Mesenchymal stem cell (in vitro differentiated cells and primary cell): ENCODE results near the gene RAB29.

Source experiments
- DNase-seq: peaks from one replicate; pipeline ENCODE4 v3.0.0-alpha.2; 2013
- H2AFZ ChIP-seq: one replicate; pipeline ENCODE4 v1.6.1; 2013; ENCODE audit warnings: low read depth, mild to moderate bottlenecking, control low read depth, inconsistent platforms, low read length, moderate library complexity
- H2AK5ac ChIP-seq: 2 replicates; pipeline ENCODE4 v1.6.1; 2013; ENCODE audit warnings: low read length, moderate library complexity, mild to moderate bottlenecking, inconsistent platforms; ENCODE audit not compliant: severe bottlenecking
- H2BK120ac ChIP-seq: one replicate; pipeline ENCODE4 v1.6.1; 2013; ENCODE audit warnings: low read depth, mild to moderate bottlenecking, inconsistent platforms, low read length, moderate library complexity
- H2BK12ac ChIP-seq, 2 experiments: one replicate each; pipeline ENCODE4 v1.6.1; 2013; ENCODE audit warnings: inconsistent platforms in 2 of 2, low read length in 2 of 2, mild to moderate bottlenecking in 2 of 2, moderate library complexity in 2 of 2, control low read depth in 1 of 2
- H2BK15ac ChIP-seq: one replicate; pipeline ENCODE4 v1.6.1; 2013; ENCODE audit warnings: mild to moderate bottlenecking, low read depth, inconsistent platforms; ENCODE audit not compliant: poor library complexity, severe bottlenecking
- H2BK5ac ChIP-seq: 2 replicates; pipeline ENCODE4 v1.6.1; 2013; ENCODE audit warnings: low read depth, mild to moderate bottlenecking, low read length, control low read depth, inconsistent platforms; ENCODE audit not compliant: poor library complexity, severe bottlenecking
- H3K14ac ChIP-seq, 2 experiments: one replicate each; pipeline ENCODE4 v1.6.1; 2013; ENCODE audit warnings: inconsistent platforms in 2 of 2, low read length in 2 of 2, control low read depth in 1 of 2, mild to moderate bottlenecking in 1 of 2, moderate library complexity in 1 of 2
- H3K18ac ChIP-seq, 2 experiments: one replicate each; pipeline ENCODE4 v1.6.1; 2013; ENCODE audit warnings: inconsistent platforms in 2 of 2, low read length in 2 of 2, control low read depth in 1 of 2, low read depth in 1 of 2, mild to moderate bottlenecking in 1 of 2
- H3K23ac ChIP-seq, 2 experiments: one replicate each; pipeline ENCODE4 v1.6.1; 2013; ENCODE audit warnings: inconsistent platforms in 2 of 2, low read length in 2 of 2, mild to moderate bottlenecking in 2 of 2, moderate library complexity in 2 of 2, control low read depth in 1 of 2
- H3K27ac ChIP-seq: 2 replicates; pipeline ENCODE4 v1.5.1; 2013; ENCODE audit warnings: mild to moderate bottlenecking, moderate library complexity, low read length, control low read depth, inconsistent platforms; ENCODE audit not compliant: poor library complexity, severe bottlenecking
- H3K27me3 ChIP-seq, 2 experiments: 2 replicates each; pipeline versions ENCODE4 v1.6.1 to v1.7.0; 2013; ENCODE audit warnings: low read length in 2 of 2, mild to moderate bottlenecking in 2 of 2, moderate library complexity in 2 of 2, control low read depth in 1 of 2, inconsistent platforms in 1 of 2; ENCODE audit not compliant: control insufficient read depth in 1 of 2, insufficient read depth in 1 of 2
- H3K36me3 ChIP-seq, 2 experiments: 2 replicates each; pipeline versions ENCODE4 v1.6.1 to v1.7.0; 2013; ENCODE audit warnings: low read length in 2 of 2, control low read depth in 1 of 2, inconsistent platforms in 1 of 2, low read depth in 1 of 2, mild to moderate bottlenecking in 1 of 2; ENCODE audit not compliant: insufficient read depth in 2 of 2, control insufficient read depth in 1 of 2
- H3K4ac ChIP-seq, 2 experiments: one replicate each; pipeline ENCODE4 v1.6.1; 2013; ENCODE audit warnings: inconsistent platforms in 2 of 2, low read length in 2 of 2, mild to moderate bottlenecking in 2 of 2, moderate library complexity in 2 of 2, control low read depth in 1 of 2, low read depth in 1 of 2
- H3K4me1 ChIP-seq: 2 replicates; pipeline ENCODE4 v1.6.1; 2013; ENCODE audit warnings: low read depth, low read length, control low read depth; ENCODE audit not compliant: control insufficient read depth, insufficient read depth
- H3K4me2 ChIP-seq: 2 replicates; pipeline ENCODE4 v1.6.1; 2013; ENCODE audit warnings: low read length, mild to moderate bottlenecking, inconsistent platforms; ENCODE audit not compliant: poor library complexity, severe bottlenecking
- H3K4me3 ChIP-seq, 2 experiments: 2 replicates each; pipeline versions ENCODE4 v1.5.1 to v1.7.0; 2013; ENCODE audit warnings: low read length in 2 of 2, mild to moderate bottlenecking in 2 of 2, control low read depth in 1 of 2, low read depth in 1 of 2; ENCODE audit not compliant: insufficient read depth in 1 of 2
- H3K79me1 ChIP-seq: replicated peaks from 2 replicates; pipeline ENCODE4 v1.6.1; 2013; ENCODE audit warnings: mild to moderate bottlenecking, control low read depth, low read length, inconsistent platforms; ENCODE audit not compliant: poor library complexity, severe bottlenecking
- H3K9ac ChIP-seq: 2 replicates; pipeline ENCODE4 v1.7.0; 2013; ENCODE audit warnings: mild to moderate bottlenecking, low read length, moderate library complexity
- H3K9me3 ChIP-seq: 2 replicates; pipeline ENCODE4 v1.7.0; 2013; ENCODE audit warnings: mild to moderate bottlenecking, low read length; ENCODE audit not compliant: control insufficient read depth
- H4K8ac ChIP-seq: one replicate; pipeline ENCODE4 v1.6.1; 2013; ENCODE audit warnings: inconsistent platforms, mild to moderate bottlenecking, low read length, moderate library complexity
- H4K91ac ChIP-seq: one replicate; pipeline ENCODE4 v1.6.1; 2013; ENCODE audit warnings: mild to moderate bottlenecking, low read length, inconsistent platforms
- whole genome bisulfite sequencing: methylation state at CpG from one replicate; pipeline ENCODE4 v1.1.7; 2013; ENCODE audit warnings: mixed read lengths; 5-methylcytosine and 5-hydroxymethylcytosine counted together

The RAB29 gene

DNA sequence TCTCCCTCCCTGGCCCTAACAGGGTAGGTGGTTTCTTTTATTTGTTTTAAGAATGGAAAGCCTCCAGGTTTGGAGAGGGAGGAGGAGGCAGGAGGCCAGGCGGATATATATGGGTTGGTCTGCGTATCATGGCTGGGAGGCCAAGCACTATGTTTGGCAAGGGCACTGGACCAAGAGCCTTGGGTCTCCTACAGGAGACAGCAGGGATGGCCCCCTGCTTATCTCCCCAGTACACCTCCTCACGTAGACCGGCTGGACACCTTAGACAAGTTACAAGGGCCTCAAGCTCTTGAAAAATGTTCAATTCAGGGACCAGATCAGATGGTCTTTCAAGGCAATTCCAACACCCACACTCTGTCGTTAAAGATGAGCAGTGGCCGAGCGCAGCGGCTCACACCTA lies 26.8 kb upstream of the RAB29 start:
- Histone ChIP-seq H3K27me3 (no peaks in the 10 kb centered on the region), H2BK5ac (no peak overlapping the region), H3K27ac (no peak overlapping the region), H3K18ac (no peak overlapping the region), H3K4me1 (peaks cover 12% of the 10 kb centered on the region), H3K4me2 (no peak overlapping the region), H2AK5ac (no peak overlapping the region), H3K79me1 (peaks cover 25% of the 10 kb centered on the region), H3K36me3 (peaks cover 35 to 42% of the 10 kb centered on the region in 2 experiments), H4K91ac (no peak overlapping the region), H2BK15ac (no peak overlapping the region), H4K8ac (no peak overlapping the region), H3K14ac (no peak overlapping the region), H3K4me3 (no peak overlapping the region), H3K23ac (no peak overlapping the region), H2BK12ac (no peak overlapping the region), H2AFZ (no peak overlapping the region), H3K4ac (no peak overlapping the region), H3K9ac (no peak overlapping the region), H2BK120ac (no peak overlapping the region), H3K9me3 (no peaks in the 10 kb centered on the region)
- 100% methylated on average over 8 of the region's 8 CpGs for WGBS
- no peak for DNase-seq

DNA sequence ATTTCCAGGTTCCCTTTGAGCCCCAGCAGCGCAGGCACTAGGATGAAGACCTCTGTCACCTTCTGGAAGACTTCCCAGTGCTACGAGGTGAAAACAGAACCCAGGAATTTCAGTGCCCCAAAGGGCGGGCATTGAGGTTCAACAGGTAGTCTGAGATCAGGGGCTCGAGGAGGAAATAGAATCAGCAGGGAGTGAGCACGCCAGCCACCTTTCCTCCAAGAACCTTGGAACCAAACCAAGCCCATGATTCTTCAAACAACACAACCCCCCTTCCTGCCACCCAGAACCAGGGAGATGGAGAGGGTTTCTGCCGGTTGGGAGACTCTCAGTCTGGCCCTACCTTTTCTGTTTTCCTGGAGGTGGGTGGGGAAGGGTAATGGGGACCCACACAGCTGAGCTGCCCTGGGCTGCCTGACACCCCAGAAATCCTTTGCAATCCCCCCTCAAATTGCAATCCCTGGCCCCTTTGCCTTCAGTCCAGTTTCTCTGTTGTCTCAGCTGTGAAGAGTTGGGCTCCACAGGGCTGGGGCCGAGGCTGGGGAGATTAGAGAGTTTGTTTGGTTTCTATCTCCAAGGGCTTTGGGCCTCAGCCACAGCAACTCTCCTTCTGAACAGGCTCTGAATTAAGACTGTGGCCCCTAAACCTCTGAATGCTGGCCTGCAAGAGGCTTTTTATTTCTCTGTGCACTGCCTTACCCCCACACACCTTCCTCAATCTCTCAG lies 25.9 kb upstream of the RAB29 start:
- Histone ChIP-seq H3K36me3 (peaks cover 44 to 46% of the 10 kb centered on the region in 2 experiments), H3K4me2 (no peak overlapping the region), H4K91ac (no peak overlapping the region), H3K79me1 (peaks cover 24% of the 10 kb centered on the region), H3K27me3 (no peaks in the 10 kb centered on the region), H3K18ac (no peak overlapping the region), H3K23ac (no peak overlapping the region), H2BK15ac (peak overlapping the region; percentile 64), H2BK5ac (no peak overlapping the region), H3K4ac (no peak overlapping the region), H3K4me3 (no peak overlapping the region), H4K8ac (no peak overlapping the region), H3K9ac (no peak overlapping the region), H3K9me3 (no peaks in the 10 kb centered on the region), H3K4me1 (peaks cover 12% of the 10 kb centered on the region), H3K27ac (no peak overlapping the region), H3K14ac (no peak overlapping the region), H2AK5ac (no peak overlapping the region), H2BK12ac (no peak overlapping the region), H2BK120ac (no peak overlapping the region), H2AFZ (no peak overlapping the region)
- no peak for DNase-seq
- WGBS, result 90% methylated on average over 5 of the region's 7 CpGs

- Histone ChIP-seq H3K9me3 (no peaks in the 10 kb centered on the region), H3K4me1 (peaks cover 12% of the 10 kb centered on the region), H3K9ac (no peak overlapping the region), H2BK5ac (no peak overlapping the region), H3K23ac (no peak overlapping the region), H2BK12ac (no peak overlapping the region), H2BK15ac (no peak overlapping the region), H2BK120ac (no peak overlapping the region), H3K4me3 (no peak overlapping the region), H3K14ac (no peak overlapping the region), H2AFZ (no peak overlapping the region), H3K18ac (no peak overlapping the region), H2AK5ac (no peak overlapping the region), H3K27me3 (no peaks in the 10 kb centered on the region), H4K91ac (no peak overlapping the region), H3K4me2 (no peak overlapping the region), H3K36me3 (peaks cover 50 to 51% of the 10 kb centered on the region in 2 experiments), H3K27ac (no peak overlapping the region), H4K8ac (no peak overlapping the region), H3K4ac (no peak overlapping the region), H3K79me1 (peaks cover 22% of the 10 kb centered on the region)
- DNase-seq, result no peak
- 82% methylated on average over 7 of the region's 7 CpGs for WGBS
Observed at GRCh38 chr1:205800427-205800826, 25.1 kb upstream of the RAB29 start.

DNA sequence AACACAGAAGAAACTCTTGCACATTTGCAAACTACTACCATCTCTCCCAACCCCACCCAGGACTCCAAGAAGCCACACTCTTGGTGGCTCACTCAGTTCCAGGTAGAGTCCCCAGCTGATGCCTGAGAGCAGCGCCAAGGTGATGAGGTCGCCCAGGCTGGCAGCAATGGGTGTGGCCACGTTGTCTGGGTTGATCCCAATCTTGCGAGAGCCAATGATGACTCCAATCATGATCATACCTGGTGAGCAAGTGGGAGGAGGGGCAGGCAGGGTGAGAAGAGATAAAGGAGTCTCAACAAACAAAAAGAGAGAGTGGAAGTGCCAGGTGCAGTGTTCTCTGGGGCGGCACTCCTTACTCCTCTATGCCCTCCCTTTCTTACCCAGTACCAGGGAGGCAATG lies 23.3 kb upstream of the RAB29 start:
- Histone ChIP-seq H2AK5ac (no peak overlapping the region), H2BK15ac (no peak overlapping the region), H3K18ac (no peak overlapping the region), H3K9me3 (no peaks in the 10 kb centered on the region), H3K79me1 (peaks cover 15% of the 10 kb centered on the region), H3K27me3 (no peaks in the 10 kb centered on the region), H4K8ac (no peak overlapping the region), H3K23ac (no peak overlapping the region), H3K4me1 (peaks cover 12% of the 10 kb centered on the region), H2BK5ac (no peak overlapping the region), H3K4me2 (no peak overlapping the region), H3K14ac (no peak overlapping the region), H3K9ac (no peak overlapping the region), H3K4me3 (no peak overlapping the region), H4K91ac (no peak overlapping the region), H2BK120ac (no peak overlapping the region), H3K36me3 (peaks cover 59 to 64% of the 10 kb centered on the region in 2 experiments), H3K27ac (no peak overlapping the region), H2AFZ (no peak overlapping the region), H2BK12ac (no peak overlapping the region), H3K4ac (no peak overlapping the region)
- DNase-seq, result no peak
- 89% methylated on average over 5 of the region's 5 CpGs for WGBS
